Chondrocyte (in vitro differentiated cells): ENCODE results near the gene RC3H1. TPM values are rescaled to one million over a fixed set of nuclear protein-coding genes. Genes with fewer than 3 reads are reported as not detected.
"Not testable (repeated sequence)": the region's sequence is repeated elsewhere in the genome, so short reads cannot be mapped to it uniquely, and the experiment has no call there.

Source experiments
- DNase-seq: peaks from one replicate; pipeline ENCODE4 v3.0.0; 2021; ENCODE audit warnings: mixed read lengths, low spot score
- H3K27ac Mint-ChIP-seq: one replicate; pipeline ENCODE4 v1.8.0; 2021; ENCODE audit warnings: mild to moderate bottlenecking, moderate library complexity, mixed read lengths; ENCODE audit not compliant: unreplicated experiment
- H3K27me3 Mint-ChIP-seq: 2 replicates; pipeline ENCODE4 v1.8.0; 2021; ENCODE audit warnings: low read depth, mixed read lengths
- H3K36me3 Mint-ChIP-seq: 2 replicates; pipeline ENCODE4 v1.8.0; 2021; ENCODE audit warnings: low read depth, mixed read lengths
- H3K4me1 Mint-ChIP-seq: 2 replicates; pipeline ENCODE4 v1.8.0; 2021; ENCODE audit warnings: low read depth, mild to moderate bottlenecking, mixed read lengths
- H3K4me3 Mint-ChIP-seq: one replicate; pipeline ENCODE4 v1.8.0; 2021; ENCODE audit warnings: mild to moderate bottlenecking, moderate library complexity, mixed read lengths; ENCODE audit not compliant: unreplicated experiment
- H3K9me3 Mint-ChIP-seq: 2 replicates; pipeline ENCODE4 v1.8.0; 2021; ENCODE audit warnings: low read depth, mixed read lengths
- total RNA-seq: library from RNA; stranded (reverse); gene quantifications from 3 replicates; pipeline ENCODE4 v1.2.1, GENCODE V29; 2021
- TF ChIP-seq, protein P1 (sequence below): fragments of 200-600 bp; sonication (generic); IDR thresholded peaks from 2 replicates; pipeline ENCODE4 v1.5.0; 2021; ENCODE audit warnings: antibody characterized with exemption, mild to moderate bottlenecking, moderate library complexity

Gene RC3H1
- total RNA-seq, 1 donor from 2014 or later: 24.7 TPM

GRCh38 chr1:173995475-173995874 lies 26.7 kb downstream of the RC3H1 start:
- no peaks in the 10 kb centered on the region for H3K27me3 Mint-ChIP-seq
- H3K4me1 Mint-ChIP-seq: peaks cover 18% of the 10 kb centered on the region
- no peak for DNase-seq
- no peak overlapping the region for H3K4me3 Mint-ChIP-seq
- TF ChIP-seq, protein P1, sequence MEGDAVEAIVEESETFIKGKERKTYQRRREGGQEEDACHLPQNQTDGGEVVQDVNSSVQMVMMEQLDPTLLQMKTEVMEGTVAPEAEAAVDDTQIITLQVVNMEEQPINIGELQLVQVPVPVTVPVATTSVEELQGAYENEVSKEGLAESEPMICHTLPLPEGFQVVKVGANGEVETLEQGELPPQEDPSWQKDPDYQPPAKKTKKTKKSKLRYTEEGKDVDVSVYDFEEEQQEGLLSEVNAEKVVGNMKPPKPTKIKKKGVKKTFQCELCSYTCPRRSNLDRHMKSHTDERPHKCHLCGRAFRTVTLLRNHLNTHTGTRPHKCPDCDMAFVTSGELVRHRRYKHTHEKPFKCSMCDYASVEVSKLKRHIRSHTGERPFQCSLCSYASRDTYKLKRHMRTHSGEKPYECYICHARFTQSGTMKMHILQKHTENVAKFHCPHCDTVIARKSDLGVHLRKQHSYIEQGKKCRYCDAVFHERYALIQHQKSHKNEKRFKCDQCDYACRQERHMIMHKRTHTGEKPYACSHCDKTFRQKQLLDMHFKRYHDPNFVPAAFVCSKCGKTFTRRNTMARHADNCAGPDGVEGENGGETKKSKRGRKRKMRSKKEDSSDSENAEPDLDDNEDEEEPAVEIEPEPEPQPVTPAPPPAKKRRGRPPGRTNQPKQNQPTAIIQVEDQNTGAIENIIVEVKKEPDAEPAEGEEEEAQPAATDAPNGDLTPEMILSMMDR: no peak
- no peak overlapping the region for H3K27ac Mint-ChIP-seq
- H3K9me3 Mint-ChIP-seq: no peaks in the 10 kb centered on the region
- peaks cover 8% of the 10 kb centered on the region for H3K36me3 Mint-ChIP-seq

DNA sequence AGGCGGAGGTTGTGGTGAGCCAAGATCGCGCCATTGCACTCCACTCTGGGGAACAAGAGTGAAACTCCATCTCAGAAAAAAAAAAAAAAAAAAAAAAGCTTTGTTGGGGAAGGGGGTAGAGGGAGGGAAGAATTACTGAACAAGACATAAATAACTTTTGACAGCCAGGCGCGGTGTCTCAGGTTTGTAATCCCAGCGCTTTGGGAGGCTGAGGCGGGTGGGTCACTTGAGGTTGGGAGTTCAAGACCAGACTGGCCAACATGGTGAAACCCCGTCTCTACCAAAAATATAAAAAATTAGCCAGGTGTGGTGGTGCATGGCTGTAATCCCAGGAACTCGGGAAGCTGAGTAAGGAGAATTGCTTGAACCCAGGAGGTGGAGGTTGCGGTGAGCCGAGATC lies 28.2 kb downstream of the RC3H1 start:
- not testable (repeated sequence) for H3K9me3 Mint-ChIP-seq, H3K27ac Mint-ChIP-seq, DNase-seq, H3K27me3 Mint-ChIP-seq, H3K4me3 Mint-ChIP-seq
- H3K36me3 Mint-ChIP-seq: peaks cover 12% of the 10 kb centered on the region
- peaks cover 14% of the 10 kb centered on the region for H3K4me1 Mint-ChIP-seq

GRCh38 chr1:173988068-173988467 lies 34.1 kb downstream of the RC3H1 start:
- H3K9me3 Mint-ChIP-seq: no peaks in the 10 kb centered on the region
- no peak overlapping the region for H3K4me3 Mint-ChIP-seq
- H3K4me1 Mint-ChIP-seq: no peaks in the 10 kb centered on the region
- TF ChIP-seq, protein P1: no peak
- peaks cover 23% of the 10 kb centered on the region for H3K36me3 Mint-ChIP-seq
- no peak overlapping the region for H3K27ac Mint-ChIP-seq
- H3K27me3 Mint-ChIP-seq: no peaks in the 10 kb centered on the region
- no peak for DNase-seq

- TF ChIP-seq, protein P1: no peak
- H3K4me1 Mint-ChIP-seq: no peaks in the 10 kb centered on the region
- H3K36me3 Mint-ChIP-seq: peaks cover 21% of the 10 kb centered on the region
- DNase-seq: no peak
- H3K27ac Mint-ChIP-seq: no peak overlapping the region
- H3K9me3 Mint-ChIP-seq: no peaks in the 10 kb centered on the region
- H3K27me3 Mint-ChIP-seq: no peaks in the 10 kb centered on the region
- no peak overlapping the region for H3K4me3 Mint-ChIP-seq
Observed at GRCh38 chr1:173986951-173987350, 35.2 kb downstream of the RC3H1 start.

GRCh38 chr1:173970252-173970651 lies 51.9 kb downstream of the RC3H1 start:
- Mint-ChIP-seq H3K4me3 (no peak overlapping the region), H3K27ac (peak overlapping the region; percentile 13)
- TF ChIP-seq, protein P1: no peak

DNA sequence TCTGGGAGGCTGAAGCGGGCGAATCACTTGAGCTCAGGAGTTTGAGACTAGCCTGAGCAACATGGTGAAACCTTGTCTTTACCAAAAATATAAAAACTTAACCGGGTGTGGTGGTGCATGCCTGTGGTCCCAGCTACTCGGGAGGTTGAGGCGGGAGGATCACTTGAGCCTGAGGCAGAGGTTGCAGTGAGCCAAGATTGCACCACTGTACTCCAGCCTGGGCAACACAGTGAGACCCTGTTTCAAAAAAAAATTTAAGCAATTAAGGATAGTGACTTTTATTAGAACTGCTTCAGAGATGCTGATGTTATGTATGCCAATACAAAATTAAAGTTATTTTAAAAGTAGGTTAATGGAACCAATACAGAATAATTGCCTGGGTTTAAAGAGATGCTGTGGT lies 56.3 kb downstream of the RC3H1 start:
- not testable (repeated sequence) for H3K4me1 Mint-ChIP-seq, DNase-seq, H3K27me3 Mint-ChIP-seq, H3K4me3 Mint-ChIP-seq, H3K9me3 Mint-ChIP-seq
- Mint-ChIP-seq H3K27ac (peak overlapping the region; percentile 32), H3K36me3 (peaks cover 33% of the 10 kb centered on the region)

More at GRCh38 chr1:173970252-173970651, 51.9 kb downstream of the RC3H1 start:
- Mint-ChIP-seq H3K4me1 (peaks cover 5% of the 10 kb centered on the region), H3K36me3 (peaks cover 25% of the 10 kb centered on the region), H3K27me3 (no peaks in the 10 kb centered on the region), H3K9me3 (no peaks in the 10 kb centered on the region)
- DNase-seq: no peak
